IPS DF 6.9 (cell line): ENCODE results near the gene CFAP44.

Source experiments
- DNase-seq: peaks from one replicate; pipeline ENCODE4 v3.0.0-alpha.2; 2013; ENCODE audit warnings: low read depth, low spot score
- H3K27ac ChIP-seq: one replicate; pipeline ENCODE4 v1.5.1; 2013; ENCODE audit warnings: low read length, control low read depth
- H3K27me3 ChIP-seq: 2 replicates; pipeline ENCODE4 v1.6.1; 2013; ENCODE audit warnings: mild to moderate bottlenecking, low read length; ENCODE audit not compliant: control insufficient read depth, insufficient read depth
- H3K36me3 ChIP-seq: 2 replicates; pipeline ENCODE4 v1.6.1; 2013; ENCODE audit warnings: low read length; ENCODE audit not compliant: control insufficient read depth, insufficient read depth
- H3K4me1 ChIP-seq: 2 replicates; pipeline ENCODE4 v1.6.1; 2013; ENCODE audit warnings: low read length; ENCODE audit not compliant: control insufficient read depth, insufficient read depth
- H3K4me3 ChIP-seq: 2 replicates; pipeline ENCODE4 v1.5.1; 2013; ENCODE audit warnings: mild to moderate bottlenecking, low read length
- H3K9me3 ChIP-seq: 2 replicates; pipeline ENCODE4 v1.6.1; 2013; ENCODE audit warnings: low read length, inconsistent platforms; ENCODE audit not compliant: control insufficient read depth, insufficient read depth
- WGBS: extraction: QIAGEN DNeasy Blood & Tissue Kit; methylation state at CpG from one replicate; pipeline ENCODE4 v1.1.7; 2013; ENCODE audit warnings: mixed read lengths, missing lambda C conversion rate; ENCODE audit not compliant: insufficient read length, insufficient coverage; 5-methylcytosine and 5-hydroxymethylcytosine counted together

CFAP44 gene

DNA sequence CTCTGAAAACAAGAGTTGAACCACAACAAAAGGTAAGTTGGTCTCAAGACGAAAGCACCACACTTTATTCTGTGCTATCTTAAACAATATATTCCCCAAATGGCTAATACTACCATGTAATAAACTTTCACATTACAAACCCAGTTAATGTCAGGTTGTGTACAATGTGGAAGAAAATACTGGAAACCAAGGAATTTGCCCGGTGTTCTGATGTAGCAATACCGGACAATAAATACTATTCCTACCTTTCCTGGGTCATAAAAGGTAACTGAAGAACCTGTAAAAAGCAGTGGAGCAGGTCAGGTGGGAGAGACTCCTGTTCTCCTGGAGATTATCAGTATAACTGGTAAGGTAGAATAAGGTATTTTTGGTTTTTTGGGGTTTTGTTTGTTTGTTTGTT is 3.9 kb downstream of the CFAP44 start:
- WGBS = no CpG with 5 or more reads among the region's 3 CpGs
- no peak overlapping the region for H3K27ac ChIP-seq
- no peaks in the 10 kb centered on the region for H3K27me3 ChIP-seq
- H3K36me3 ChIP-seq = no peaks in the 10 kb centered on the region
- no peak overlapping the region for H3K4me3 ChIP-seq
- DNase-seq = no peak
- peaks cover 2% of the 10 kb centered on the region; the same call in 1 of the 2 replicates for H3K4me1 ChIP-seq
- H3K9me3 ChIP-seq = no peaks in the 10 kb centered on the region

DNA sequence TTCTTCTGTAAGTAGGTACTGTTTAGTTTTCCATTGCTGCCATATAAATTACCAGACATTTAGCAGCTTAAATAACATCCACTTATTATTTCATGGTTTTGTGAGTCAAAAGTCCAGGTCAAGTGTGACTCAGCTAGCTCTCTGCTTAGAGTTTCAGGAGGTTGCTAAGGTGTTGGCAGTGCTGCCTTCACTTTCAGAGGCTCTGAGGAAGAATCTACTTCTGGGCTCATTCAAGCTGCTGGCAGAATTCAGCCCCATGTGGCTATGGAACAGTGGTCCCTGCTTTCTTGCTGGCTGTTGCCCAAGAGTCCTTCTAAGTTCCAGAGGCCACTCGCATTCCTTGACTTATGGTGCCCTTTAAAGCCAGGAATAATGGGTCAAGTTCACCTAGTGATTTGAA is 4.5 kb downstream of the CFAP44 start:
- H3K4me1 ChIP-seq = no peaks in the 10 kb centered on the region
- no CpG with 5 or more reads among the region's 1 CpG for WGBS
- H3K27me3 ChIP-seq = no peaks in the 10 kb centered on the region
- H3K4me3 ChIP-seq = no peak overlapping the region
- H3K9me3 ChIP-seq = no peaks in the 10 kb centered on the region
- no peak for DNase-seq
- no peak overlapping the region for H3K27ac ChIP-seq
- H3K36me3 ChIP-seq = no peaks in the 10 kb centered on the region

DNA sequence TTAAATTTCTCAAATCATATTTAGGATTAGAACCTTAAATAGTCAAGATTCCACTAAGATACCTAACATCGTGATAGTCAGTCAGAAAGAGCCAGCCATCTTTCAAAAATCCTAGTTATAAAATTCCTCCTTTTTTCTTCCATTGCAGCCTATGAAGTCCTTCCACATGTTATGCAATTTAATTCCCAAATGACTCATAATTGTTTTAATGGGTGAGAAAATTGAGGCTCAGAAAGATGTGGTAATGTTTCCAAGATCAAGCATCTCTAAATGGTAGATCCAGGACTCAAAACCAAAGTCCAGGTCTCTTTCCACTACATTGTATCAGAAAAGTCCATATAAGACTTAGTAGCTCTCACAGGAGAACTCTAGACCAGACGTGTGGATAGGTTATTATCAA is 9.5 kb downstream of the CFAP44 start:
- no peak for DNase-seq
- Histone ChIP-seq H3K27ac (no peak overlapping the region), H3K27me3 (no peaks in the 10 kb centered on the region), H3K9me3 (no peaks in the 10 kb centered on the region), H3K4me3 (no peak overlapping the region), H3K4me1 (no peaks in the 10 kb centered on the region), H3K36me3 (no peaks in the 10 kb centered on the region)
- no CpG with 5 or more reads among the region's 2 CpGs for WGBS

GRCh38 chr3:113428581-113428980 is 12.7 kb downstream of the CFAP44 start:
- Histone ChIP-seq H3K27me3 (no peaks in the 10 kb centered on the region), H3K4me3 (no peak overlapping the region), H3K27ac (no peak overlapping the region), H3K9me3 (no peaks in the 10 kb centered on the region), H3K4me1 (no peaks in the 10 kb centered on the region), H3K36me3 (no peaks in the 10 kb centered on the region)
- DNase-seq = no peak
- no CpG with 5 or more reads among the region's 1 CpG for WGBS

DNA sequence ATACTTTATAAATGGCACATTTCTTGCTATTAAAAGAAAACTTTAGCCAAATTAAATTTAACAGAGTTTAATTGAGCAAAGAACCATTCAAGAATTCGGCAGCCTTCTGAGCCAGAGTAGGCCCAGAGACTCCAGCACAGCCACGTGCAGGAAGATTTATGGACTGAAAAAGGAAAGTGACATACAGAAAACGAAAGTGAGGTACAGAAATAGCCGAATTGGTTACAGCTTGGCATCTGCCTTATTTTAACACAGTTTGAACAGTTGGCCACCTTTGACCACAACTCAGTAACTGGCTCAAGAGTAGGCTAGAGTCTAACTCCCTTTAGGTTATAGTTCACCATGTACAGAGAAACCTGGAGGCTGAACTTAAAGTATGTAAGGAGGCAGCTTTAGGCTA is 17.6 kb downstream of the CFAP44 start:
- Histone ChIP-seq H3K9me3 (no peaks in the 10 kb centered on the region), H3K27ac (no peak overlapping the region), H3K27me3 (no peaks in the 10 kb centered on the region), H3K4me1 (no peaks in the 10 kb centered on the region), H3K4me3 (no peak overlapping the region), H3K36me3 (no peaks in the 10 kb centered on the region)
- no peak for DNase-seq
- no CpG with 5 or more reads among the region's 4 CpGs for WGBS

DNA sequence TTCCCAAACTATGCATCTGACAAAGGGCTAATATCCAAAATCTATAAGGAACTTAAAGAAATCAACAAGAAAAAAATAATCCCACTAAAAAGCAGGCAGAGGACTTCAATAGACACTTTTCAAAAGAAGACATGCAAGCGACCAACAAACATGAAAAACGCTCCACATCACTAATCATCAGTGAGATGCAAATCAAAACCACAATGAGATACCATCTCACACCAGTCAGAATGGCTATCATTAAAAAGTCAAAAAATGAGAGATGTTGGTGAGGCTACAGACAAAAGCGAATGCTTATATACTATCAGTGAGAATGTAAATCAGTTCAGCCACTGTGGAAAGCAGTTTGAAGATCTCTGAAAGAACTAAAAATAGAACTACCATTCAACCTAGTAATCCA is 20.2 kb downstream of the CFAP44 start:
- H3K27me3 ChIP-seq = no peaks in the 10 kb centered on the region
- no peaks in the 10 kb centered on the region for H3K4me1 ChIP-seq
- H3K9me3 ChIP-seq = no peaks in the 10 kb centered on the region
- H3K27ac ChIP-seq = no peak overlapping the region
- H3K4me3 ChIP-seq = no peak overlapping the region
- DNase-seq = no peak
- H3K36me3 ChIP-seq = no peaks in the 10 kb centered on the region
- WGBS = no CpG with 5 or more reads among the region's 3 CpGs

- Histone ChIP-seq H3K9me3 (no peaks in the 10 kb centered on the region), H3K36me3 (no peaks in the 10 kb centered on the region), H3K4me1 (no peaks in the 10 kb centered on the region), H3K27me3 (no peaks in the 10 kb centered on the region), H3K27ac (no peak overlapping the region), H3K4me3 (no peak overlapping the region)
- no peak for DNase-seq
- no CpG with 5 or more reads among the region's 5 CpGs for WGBS
These were observed 31.6 kb downstream of the CFAP44 start for GRCh38 chr3:113409676-113410075.

- Histone ChIP-seq H3K36me3 (no peaks in the 10 kb centered on the region), H3K27ac (no peak overlapping the region), H3K27me3 (no peaks in the 10 kb centered on the region), H3K4me3 (no peak overlapping the region), H3K9me3 (no peaks in the 10 kb centered on the region), H3K4me1 (no peaks in the 10 kb centered on the region)
- DNase-seq = no peak
- WGBS = no CpG with 5 or more reads among the region's 1 CpG
These were observed 36.1 kb downstream of the CFAP44 start for GRCh38 chr3:113405180-113405579.

GRCh38 chr3:113404637-113405036 is 36.7 kb downstream of the CFAP44 start:
- H3K4me1 ChIP-seq = no peaks in the 10 kb centered on the region
- WGBS = no CpG with 5 or more reads among the region's 1 CpG
- no peak for DNase-seq

More at GRCh38 chr3:113404637-113405036, 36.7 kb downstream of the CFAP44 start:
- no peak overlapping the region for H3K4me3 ChIP-seq
- no peak overlapping the region for H3K27ac ChIP-seq
- H3K36me3 ChIP-seq = no peaks in the 10 kb centered on the region
- H3K27me3 ChIP-seq = no peaks in the 10 kb centered on the region
- H3K9me3 ChIP-seq = no peaks in the 10 kb centered on the region
